Neuronal stem cell (in vitro differentiated cells): ENCODE results near the gene NAA35.
A peak's percentile ranks its signal among the peaks of the same experiment; 100 is the strongest.

ENCODE experiments used
- DNase-seq: peaks from one replicate; pipeline ENCODE4 v3.0.0-alpha.2; 2013; ENCODE audit warnings: low spot score
- H2AFZ ChIP-seq: one replicate; pipeline ENCODE4 v1.6.1; 2013; ENCODE audit warnings: mild to moderate bottlenecking, low read length, inconsistent platforms
- H2AK5ac ChIP-seq: 2 replicates; pipeline ENCODE4 v1.6.1; 2013; ENCODE audit warnings: low read depth, mild to moderate bottlenecking, inconsistent platforms, low read length, moderate library complexity, mixed read lengths
- H2BK120ac ChIP-seq: 2 replicates; pipeline ENCODE4 v1.6.1; 2013; ENCODE audit warnings: low read depth, mild to moderate bottlenecking, inconsistent platforms, low read length, moderate library complexity, mixed read lengths
- H2BK12ac ChIP-seq: one replicate; pipeline ENCODE4 v1.6.1; 2013; ENCODE audit warnings: low read length, inconsistent platforms
- H2BK15ac ChIP-seq: 2 replicates; pipeline ENCODE4 v1.6.1; 2013; ENCODE audit warnings: mild to moderate bottlenecking, low read length, inconsistent platforms, mixed read lengths
- H2BK5ac ChIP-seq: one replicate; pipeline ENCODE4 v1.6.1; 2013; ENCODE audit warnings: inconsistent platforms, mild to moderate bottlenecking, low read length, moderate library complexity
- H3K14ac ChIP-seq: one replicate; pipeline ENCODE4 v1.6.1; 2013; ENCODE audit warnings: low read length, inconsistent platforms
- H3K18ac ChIP-seq: 2 replicates; pipeline ENCODE4 v1.6.1; 2013; ENCODE audit warnings: low read length, inconsistent platforms
- H3K23ac ChIP-seq: 2 replicates; pipeline ENCODE4 v1.6.1; 2013; ENCODE audit warnings: low read depth, mild to moderate bottlenecking, mixed read lengths, low read length, inconsistent platforms; ENCODE audit not compliant: poor library complexity
- H3K27ac ChIP-seq: replicated peaks from 3 replicates; pipeline ENCODE4 v1.5.1; 2013; ENCODE audit warnings: low read length, inconsistent platforms
- H3K27me3 ChIP-seq, 3 experiments: 2 replicates each; pipeline ENCODE4 v1.6.1; 2013; ENCODE audit warnings: low read length in 3 of 3, mild to moderate bottlenecking in 2 of 3, inconsistent platforms in 1 of 3, low read depth in 1 of 3, mixed read lengths in 1 of 3, moderate library complexity in 1 of 3; ENCODE audit not compliant: control insufficient read depth in 3 of 3, insufficient read depth in 3 of 3
- H3K36me3 ChIP-seq, 2 donors: replicated peaks in 1 of 2; 2 replicates each; pipeline ENCODE4 v1.6.1; 2013; ENCODE audit warnings: low read length in 2 of 2; ENCODE audit not compliant: control insufficient read depth in 2 of 2, insufficient read depth in 2 of 2
- H3K4ac ChIP-seq: 2 replicates; pipeline ENCODE4 v1.6.1; 2013; ENCODE audit warnings: inconsistent platforms, mild to moderate bottlenecking, low read length, moderate library complexity
- H3K4me1 ChIP-seq, 2 donors: 1 replicate in 1 of 2; 2 replicates in 1 of 2; pipeline ENCODE4 v1.6.1; 2013; ENCODE audit warnings: low read length in 2 of 2, low read depth in 1 of 2; ENCODE audit not compliant: control insufficient read depth in 2 of 2, insufficient read depth in 1 of 2
- H3K4me2 ChIP-seq: one replicate; pipeline ENCODE4 v1.6.1; 2013; ENCODE audit warnings: mild to moderate bottlenecking, low read length, inconsistent platforms; ENCODE audit not compliant: insufficient read depth, poor library complexity, severe bottlenecking
- H3K4me3 ChIP-seq, 2 donors: 2 replicates each; pipeline ENCODE4 v1.5.1; 2013; ENCODE audit warnings: low read length in 2 of 2, mild to moderate bottlenecking in 2 of 2, inconsistent platforms in 1 of 2, moderate library complexity in 1 of 2
- H3K79me1 ChIP-seq: one replicate; pipeline ENCODE4 v1.6.1; 2013; ENCODE audit warnings: low read depth, mild to moderate bottlenecking, inconsistent platforms, low read length, moderate library complexity
- H3K9ac ChIP-seq: one replicate; pipeline ENCODE4 v1.6.1; 2013; ENCODE audit warnings: mild to moderate bottlenecking, low read depth, low read length, inconsistent platforms; ENCODE audit not compliant: poor library complexity
- H3K9me3 ChIP-seq, 2 donors: replicated peaks in 1 of 2; 2 replicates each; pipeline versions ENCODE3 to v1.6.1; 2013; ENCODE audit warnings: low read length in 2 of 2, mild to moderate bottlenecking in 2 of 2, inconsistent platforms in 1 of 2, low read depth in 1 of 2, mixed read lengths in 1 of 2, moderate library complexity in 1 of 2; ENCODE audit not compliant: control insufficient read depth in 2 of 2, insufficient read depth in 1 of 2
- H4K8ac ChIP-seq: one replicate; pipeline ENCODE4 v1.6.1; 2013; ENCODE audit warnings: low read depth, mild to moderate bottlenecking, inconsistent platforms, low read length, moderate library complexity
- H4K91ac ChIP-seq: one replicate; pipeline ENCODE4 v1.6.1; 2013; ENCODE audit warnings: low read length, low read depth, mild to moderate bottlenecking, inconsistent platforms; ENCODE audit not compliant: poor library complexity
- WGBS, 2 donors: extraction: QIAGEN DNeasy Blood & Tissue Kit; methylation state at CpG; one replicate each; pipeline ENCODE4 v1.1.7; 2013; ENCODE audit warnings: missing lambda C conversion rate in 2 of 2, mixed read lengths in 1 of 2; ENCODE audit not compliant: insufficient read length in 2 of 2, insufficient replicate concordance in 1 of 2; ENCODE audit errors: extremely low coverage in 2 of 2; 5-methylcytosine and 5-hydroxymethylcytosine counted together

NAA35 gene

DNA sequence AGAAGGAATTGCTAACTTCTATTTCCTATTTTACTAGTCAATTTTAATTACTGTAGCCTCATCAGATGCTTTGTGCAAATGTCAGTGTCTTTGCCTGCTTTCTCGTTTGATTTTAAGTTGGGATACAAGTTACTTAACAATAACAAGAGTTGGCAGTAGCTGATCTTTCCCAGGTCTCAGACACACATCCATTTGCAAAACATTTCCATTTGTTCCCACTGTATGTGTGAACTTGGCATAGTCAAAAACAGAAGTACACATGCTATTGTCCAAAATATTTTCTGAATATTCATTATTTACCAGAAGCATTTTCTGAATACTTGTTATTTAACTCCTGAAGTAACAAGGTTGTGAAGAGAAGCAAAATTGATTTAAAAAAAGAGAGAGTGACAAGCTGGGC is 35.0 kb upstream of the NAA35 start:
- Histone ChIP-seq H3K4me2 (no peak overlapping the region), H3K14ac (no peak overlapping the region), H2AK5ac (no peak overlapping the region), H3K18ac (no peak overlapping the region), H3K9ac (no peak overlapping the region), H3K36me3 (no peaks in the 10 kb centered on the region), H3K9me3 (no peaks in the 10 kb centered on the region), H2BK120ac (no peak overlapping the region), H4K8ac (no peak overlapping the region), H3K27ac (no peak overlapping the region), H3K79me1 (no peaks in the 10 kb centered on the region), H4K91ac (no peak overlapping the region), H2BK15ac (no peak overlapping the region), H2AFZ (no peak overlapping the region), H3K4ac (no peak overlapping the region), H3K23ac (no peak overlapping the region), H3K4me1 (peaks cover 0 to 1% of the 10 kb centered on the region in 2 donors), H3K27me3 (no peaks in the 10 kb centered on the region), H2BK12ac (no peak overlapping the region), H2BK5ac (no peak overlapping the region), H3K4me3 (no peak overlapping the region)
- DNase-seq: no peak
- WGBS, 2 donors: no CpG with 5 or more reads among the region's 1 CpG

DNA sequence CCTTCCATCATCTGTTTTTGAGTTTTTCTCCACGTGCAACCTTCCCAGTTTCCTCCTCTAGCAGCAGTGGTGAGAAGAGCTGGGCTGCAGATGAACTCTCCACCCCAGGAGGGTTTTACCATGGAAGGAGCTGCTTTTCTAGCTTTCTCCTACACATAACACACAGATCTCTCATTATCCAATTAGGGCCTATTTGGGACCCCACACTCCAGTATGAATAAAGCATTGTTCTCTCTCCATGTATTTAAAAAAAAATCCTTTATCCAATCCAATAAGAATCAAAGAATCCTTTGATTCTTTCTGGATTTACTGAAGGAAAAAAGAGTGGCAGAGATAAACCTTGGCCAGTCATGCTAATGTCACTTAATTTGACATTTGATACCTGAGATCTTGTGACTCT is 31.6 kb upstream of the NAA35 start:
- H2AFZ ChIP-seq: no peak overlapping the region
- no peak overlapping the region for H3K4me3 ChIP-seq
- H3K4me2 ChIP-seq: no peak overlapping the region
- no peak overlapping the region for H2BK5ac ChIP-seq
- peak overlapping the region; percentile 15 for H3K27ac ChIP-seq
- H3K9me3 ChIP-seq: no peaks in the 10 kb centered on the region
- H2BK12ac ChIP-seq: no peak overlapping the region
- no peak overlapping the region for H3K23ac ChIP-seq
- WGBS, 2 donors: no CpG with 5 or more reads among the region's 1 CpG
- peak overlapping the region; percentile 84 for H3K4ac ChIP-seq
- H3K79me1 ChIP-seq: no peaks in the 10 kb centered on the region
- no peak for DNase-seq
- peaks cover 0 to 1% of the 10 kb centered on the region in 2 donors for H3K4me1 ChIP-seq
- H4K8ac ChIP-seq: no peak overlapping the region
- H2BK120ac ChIP-seq: no peak overlapping the region
- H3K18ac ChIP-seq: peak overlapping the region; percentile 38
- no peak overlapping the region for H3K14ac ChIP-seq
- H4K91ac ChIP-seq: no peak overlapping the region
- no peaks in the 10 kb centered on the region for H3K27me3 ChIP-seq
- H2AK5ac ChIP-seq: no peak overlapping the region
- H2BK15ac ChIP-seq: no peak overlapping the region
- no peaks in the 10 kb centered on the region for H3K36me3 ChIP-seq
- H3K9ac ChIP-seq: no peak overlapping the region

DNA sequence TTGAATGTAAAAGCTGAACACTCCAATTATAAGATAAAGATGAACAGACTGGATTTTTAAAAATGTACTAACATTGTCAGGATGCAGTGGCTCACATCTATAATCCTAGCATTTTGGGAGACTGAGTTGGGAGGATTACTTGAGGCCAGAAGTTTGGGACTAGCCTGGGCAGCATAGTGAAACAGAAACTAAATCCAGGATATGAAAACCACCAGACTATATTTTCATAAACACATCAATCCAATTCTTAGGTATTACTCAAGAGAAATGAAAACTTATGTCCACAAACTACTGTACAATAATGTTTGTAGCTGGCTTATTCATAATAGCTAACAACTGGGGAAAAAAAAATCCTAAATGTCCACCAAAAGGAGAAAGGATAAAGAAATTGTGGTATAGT is 26.8 kb upstream of the NAA35 start:
- DNase-seq: no peak
- no peak overlapping the region for H2BK120ac ChIP-seq
- no peak overlapping the region for H2BK15ac ChIP-seq
- H3K4me1 ChIP-seq: peaks cover 0 to 1% of the 10 kb centered on the region in 2 donors
- H3K4me3 ChIP-seq: no peak overlapping the region
- H2BK12ac ChIP-seq: no peak overlapping the region
- H4K8ac ChIP-seq: no peak overlapping the region
- H3K36me3 ChIP-seq: no peaks in the 10 kb centered on the region
- no peak overlapping the region for H3K4me2 ChIP-seq
- H3K9ac ChIP-seq: no peak overlapping the region
- H4K91ac ChIP-seq: no peak overlapping the region
- H2AFZ ChIP-seq: no peak overlapping the region
- H2BK5ac ChIP-seq: no peak overlapping the region
- H3K27me3 ChIP-seq: no peaks in the 10 kb centered on the region
- H3K18ac ChIP-seq: no peak overlapping the region
- H3K9me3 ChIP-seq: no peaks in the 10 kb centered on the region
- H3K23ac ChIP-seq: no peak overlapping the region
- H3K4ac ChIP-seq: no peak overlapping the region
- H3K27ac ChIP-seq: no peak overlapping the region
- no peaks in the 10 kb centered on the region for H3K79me1 ChIP-seq
- H2AK5ac ChIP-seq: no peak overlapping the region
- no peak overlapping the region for H3K14ac ChIP-seq

DNA sequence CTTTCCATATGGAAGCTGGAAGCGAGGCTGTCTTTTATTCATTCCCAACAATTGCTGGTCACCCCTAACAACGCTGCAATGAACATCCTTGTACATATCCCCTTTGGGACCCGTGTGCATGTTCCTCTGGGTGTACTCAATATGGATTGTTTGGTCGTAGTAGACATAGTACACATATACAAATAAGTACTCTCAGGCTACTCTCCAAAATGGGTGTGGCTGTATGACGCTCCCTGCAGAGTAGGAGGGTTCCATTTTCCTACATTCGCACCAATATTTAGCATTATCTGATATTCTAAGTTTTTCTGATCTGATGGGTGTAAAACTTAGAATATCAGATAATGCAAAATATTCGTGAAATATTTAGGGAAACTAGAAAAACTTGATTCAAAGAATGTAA is 23.2 kb upstream of the NAA35 start:
- H2AFZ ChIP-seq: no peak overlapping the region
- H2BK120ac ChIP-seq: no peak overlapping the region
- no peaks in the 10 kb centered on the region for H3K36me3 ChIP-seq
- no peaks in the 10 kb centered on the region for H3K9me3 ChIP-seq
- H3K79me1 ChIP-seq: no peaks in the 10 kb centered on the region
- H2BK5ac ChIP-seq: no peak overlapping the region
- no peak overlapping the region for H3K4me2 ChIP-seq
- DNase-seq: no peak
- no peak overlapping the region for H3K18ac ChIP-seq
- no peak overlapping the region for H3K4me3 ChIP-seq
- H4K91ac ChIP-seq: no peak overlapping the region
- no peak overlapping the region for H2AK5ac ChIP-seq
- no peak overlapping the region for H3K4ac ChIP-seq
- H3K14ac ChIP-seq: no peak overlapping the region
- no peak overlapping the region for H3K9ac ChIP-seq
- no peak overlapping the region for H2BK12ac ChIP-seq
- no CpG with 5 or more reads among the region's 7 CpGs for WGBS, 2 donors
- H2BK15ac ChIP-seq: no peak overlapping the region
- no peak overlapping the region for H4K8ac ChIP-seq
- no peak overlapping the region for H3K23ac ChIP-seq
- no peaks in the 10 kb centered on the region for H3K27me3 ChIP-seq
- no peaks in the 10 kb centered on the region for H3K4me1 ChIP-seq
- no peak overlapping the region for H3K27ac ChIP-seq
